ENCODE measurements around the gene MMP28.

Gene MMP28

GRCh38 chr17:35812456-35812855, 17.0 kb upstream of the MMP28 start:
- DNase-seq (ENCODE audit: insufficient read length), result no peak
- no peak for FAIRE-seq
- TF ChIP-seq POLR2A (IDR thresholded peaks at IDR 0.05; ENCODE audit: low read depth, low read length) (no peak), TAF1 (IDR thresholded peaks at IDR 0.05; ENCODE audit: borderline replicate concordance, low read depth, low read length) (no peak), POLR2AphosphoS5 (IDR thresholded peaks at IDR 0.05; ENCODE audit: low read depth, low read length) (no peak)

GRCh38 chr17:35811759-35812158, 16.3 kb upstream of the MMP28 start:
- DNase-seq (ENCODE audit: insufficient read length), result no peak
- FAIRE-seq, result no peak

GRCh38 chr17:35809855-35810461, 14.5 kb upstream of the MMP28 start:
- TF ChIP-seq TAF1 (IDR thresholded peaks at IDR 0.05; ENCODE audit: borderline replicate concordance, low read depth, low read length), result no peak
- TF ChIP-seq POLR2A (IDR thresholded peaks at IDR 0.05; ENCODE audit: low read depth, low read length), result no peak
- TF ChIP-seq POLR2AphosphoS5 (IDR thresholded peaks at IDR 0.05; ENCODE audit: low read depth, low read length), result no peak
- DNase-seq (ENCODE audit: insufficient read length) (no peak), FAIRE-seq (no peak)

More at GRCh38 chr17:35811759-35812158, 16.3 kb upstream of the MMP28 start:
- TF ChIP-seq POLR2A (IDR thresholded peaks at IDR 0.05; ENCODE audit: low read depth, low read length), result no peak; the same call in 1 of the 2 replicates
- no peak for TF ChIP-seq TAF1 (IDR thresholded peaks at IDR 0.05; ENCODE audit: borderline replicate concordance, low read depth, low read length)
- 0 out of 2 replicates have a peak, but pooled peaks have one; percentile 22 for TF ChIP-seq POLR2AphosphoS5 (IDR thresholded peaks at IDR 0.05; ENCODE audit: low read depth, low read length)

GRCh38 chr17:35808962-35809854, 13.8 kb upstream of the MMP28 start, which contains the start of gene TAF15:
Gene TAF15, plus strand, starts transcription at chr17:35809484. Its CDS starts 86 bp downstream, at chr17:35809570.
- TF ChIP-seq POLR2A (IDR thresholded peaks at IDR 0.05; ENCODE audit: low read depth, low read length), result peak; percentile 97
- TF ChIP-seq TAF1 (IDR thresholded peaks at IDR 0.05; ENCODE audit: borderline replicate concordance, low read depth, low read length), result peak; percentile 95
- TF ChIP-seq POLR2AphosphoS5 (IDR thresholded peaks at IDR 0.05; ENCODE audit: low read depth, low read length), result peak; percentile 94
- DNase-seq (ENCODE audit: insufficient read length) (peak; percentile 86), FAIRE-seq (no peak)

- TF ChIP-seq POLR2AphosphoS5 (IDR thresholded peaks at IDR 0.05; ENCODE audit: low read depth, low read length) (no peak), POLR2A (IDR thresholded peaks at IDR 0.05; ENCODE audit: low read depth, low read length) (no peak), TAF1 (IDR thresholded peaks at IDR 0.05; ENCODE audit: borderline replicate concordance, low read depth, low read length) (no peak)
- FAIRE-seq (no peak), DNase-seq (ENCODE audit: insufficient read length) (no peak)
Observed at GRCh38 chr17:35808240-35808961, 13.0 kb upstream of the MMP28 start.

- DNase-seq (ENCODE audit: insufficient read length), result no peak
- no peak for FAIRE-seq
- TF ChIP-seq TAF1 (IDR thresholded peaks at IDR 0.05; ENCODE audit: borderline replicate concordance, low read depth, low read length), result no peak
- no peak for TF ChIP-seq POLR2AphosphoS5 (IDR thresholded peaks at IDR 0.05; ENCODE audit: low read depth, low read length)
- TF ChIP-seq POLR2A (IDR thresholded peaks at IDR 0.05; ENCODE audit: low read depth, low read length), result no peak
Observed at GRCh38 chr17:35807371-35808144, 12.1 kb upstream of the MMP28 start.

GRCh38 chr17:35804658-35805192, 9.3 kb upstream of the MMP28 start:
- DNase-seq (ENCODE audit: insufficient read length) (peak; percentile 57), FAIRE-seq (no peak)
- TF ChIP-seq POLR2A (IDR thresholded peaks at IDR 0.05; ENCODE audit: low read depth, low read length), result no peak
- no peak for TF ChIP-seq POLR2AphosphoS5 (IDR thresholded peaks at IDR 0.05; ENCODE audit: low read depth, low read length)
- no peak for TF ChIP-seq TAF1 (IDR thresholded peaks at IDR 0.05; ENCODE audit: borderline replicate concordance, low read depth, low read length)

GRCh38 chr17:35801583-35802224, 6.3 kb upstream of the MMP28 start:
- TF ChIP-seq POLR2A (IDR thresholded peaks at IDR 0.05; ENCODE audit: low read depth, low read length), result no peak
- DNase-seq (ENCODE audit: insufficient read length) (no peak), FAIRE-seq (no peak)

- FAIRE-seq (no peak), DNase-seq (ENCODE audit: insufficient read length) (no peak)
- no peak for TF ChIP-seq TAF1 (IDR thresholded peaks at IDR 0.05; ENCODE audit: borderline replicate concordance, low read depth, low read length)
- TF ChIP-seq POLR2A (IDR thresholded peaks at IDR 0.05; ENCODE audit: low read depth, low read length), result no peak
- TF ChIP-seq POLR2AphosphoS5 (IDR thresholded peaks at IDR 0.05; ENCODE audit: low read depth, low read length), result no peak
Observed at GRCh38 chr17:35799942-35800341, 4.5 kb upstream of the MMP28 start.

GRCh38 chr17:35797918-35798317, 2.5 kb upstream of the MMP28 start:
- TF ChIP-seq POLR2A (IDR thresholded peaks at IDR 0.05; ENCODE audit: low read depth, low read length) (no peak), TAF1 (IDR thresholded peaks at IDR 0.05; ENCODE audit: borderline replicate concordance, low read depth, low read length) (no peak), POLR2AphosphoS5 (IDR thresholded peaks at IDR 0.05; ENCODE audit: low read depth, low read length) (no peak)
- DNase-seq (ENCODE audit: insufficient read length), result no peak
- no peak for FAIRE-seq

All from GM12892 (cell line).